Measurements from ENCODE around the gene SPRY2.

SPRY2 gene

GRCh38 chr13:80367473-80367872 lies 26.5 kb upstream of the SPRY2 start:
- DNase-seq (ENCODE audit: low read depth, low spot score) = no peak
- in situ Hi-C loops (cut with HindIII; ENCODE audit: low sequenced_read_pairs) = no loop called here
- H3K4me3 ChIP-seq (ENCODE audit: low read depth, low read length) = no peak overlapping the region
- no peak for TF ChIP-seq CTCF (IDR thresholded peaks at IDR 0.05; ENCODE audit: low read depth, low read length)

- in situ Hi-C loops (cut with HindIII; ENCODE audit: low sequenced_read_pairs) = no loop called here
- peak; percentile 62 for DNase-seq (ENCODE audit: low read depth, low spot score)
- no peak overlapping the region for H3K4me3 ChIP-seq (ENCODE audit: low read depth, low read length)
- peak; percentile 80 for TF ChIP-seq CTCF (IDR thresholded peaks at IDR 0.05; ENCODE audit: low read depth, low read length)
Measured at GRCh38 chr13:80363890-80364503, 23.1 kb upstream of the SPRY2 start.

DNA sequence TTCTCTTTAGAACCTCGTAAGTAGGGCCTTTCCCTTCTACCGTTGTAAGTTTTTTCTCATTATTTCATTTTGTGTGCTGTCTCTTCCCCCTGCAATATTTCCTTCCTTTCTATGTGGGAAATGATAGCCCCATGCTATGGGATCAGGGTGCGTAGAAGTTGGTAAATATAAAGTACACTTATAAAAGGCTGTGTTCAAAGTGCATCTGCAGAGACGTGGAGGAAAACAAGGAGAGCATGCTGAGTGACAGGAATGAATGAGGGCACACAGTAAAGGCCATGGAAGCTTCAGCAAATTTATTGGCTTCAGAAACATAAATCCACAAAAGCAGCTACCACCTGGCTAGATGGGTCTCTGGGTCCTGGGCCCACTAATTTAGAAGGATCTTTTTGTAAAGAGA lies 21.6 kb upstream of the SPRY2 start:
- no peak for TF ChIP-seq CTCF (IDR thresholded peaks at IDR 0.05; ENCODE audit: low read depth, low read length)
- in situ Hi-C loops (cut with HindIII; ENCODE audit: low sequenced_read_pairs) = no loop called here
- H3K4me3 ChIP-seq (ENCODE audit: low read depth, low read length) = no peak overlapping the region
- no peak for DNase-seq (ENCODE audit: low read depth, low spot score)

DNA sequence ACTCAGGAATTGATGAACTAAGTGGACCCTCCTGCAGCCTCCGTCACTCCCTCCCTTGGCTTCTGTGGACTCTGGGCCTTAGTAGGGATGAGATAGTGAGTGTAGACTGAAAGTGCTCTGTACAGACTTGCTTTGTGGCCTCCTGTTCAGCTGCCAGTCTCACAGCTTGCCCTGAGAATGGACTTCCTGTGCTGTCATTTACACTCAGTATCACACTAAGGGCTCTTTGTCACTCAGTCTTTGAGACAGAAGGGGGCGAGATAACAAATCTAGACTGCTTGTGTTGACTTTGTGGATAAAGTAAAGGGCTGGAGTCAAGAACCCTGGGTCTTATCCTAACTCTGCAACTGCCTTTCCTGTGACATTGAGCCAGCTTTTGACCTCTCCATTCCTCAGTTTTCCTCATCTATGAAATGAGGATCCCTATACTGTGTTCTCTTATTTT lies 21.0 kb upstream of the SPRY2 start:
- TF ChIP-seq CTCF (IDR thresholded peaks at IDR 0.05; ENCODE audit: low read depth, low read length) = no peak
- no peak overlapping the region for H3K4me3 ChIP-seq (ENCODE audit: low read depth, low read length)
- in situ Hi-C loops (cut with HindIII; ENCODE audit: low sequenced_read_pairs) = no loop called here
- no peak for DNase-seq (ENCODE audit: low read depth, low spot score)

GRCh38 chr13:80361298-80361697 lies 20.4 kb upstream of the SPRY2 start:
- no peak for DNase-seq (ENCODE audit: low read depth, low spot score)
- in situ Hi-C loops (cut with HindIII; ENCODE audit: low sequenced_read_pairs) = no loop called here
- no peak for TF ChIP-seq CTCF (IDR thresholded peaks at IDR 0.05; ENCODE audit: low read depth, low read length)
- H3K4me3 ChIP-seq (ENCODE audit: low read depth, low read length) = no peak overlapping the region

DNA sequence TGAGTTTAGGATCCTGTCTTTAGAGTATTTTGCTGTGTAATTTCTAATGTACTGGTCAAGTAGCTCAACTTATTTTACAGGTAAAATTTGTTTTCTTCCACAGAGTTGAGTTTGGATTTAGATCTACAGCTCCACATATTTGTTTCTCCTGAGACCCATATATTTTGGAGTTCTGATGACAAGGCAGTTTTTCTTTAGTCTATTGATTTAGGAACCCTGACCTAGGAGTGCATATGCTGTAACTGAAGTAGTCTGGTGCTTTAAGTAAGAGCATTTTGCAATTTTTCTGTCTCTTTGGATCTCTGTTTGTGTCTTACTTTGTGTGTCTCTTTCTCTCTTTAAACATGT lies 19.5 kb upstream of the SPRY2 start:
- no peak for DNase-seq (ENCODE audit: low read depth, low spot score)
- in situ Hi-C loops (cut with HindIII; ENCODE audit: low sequenced_read_pairs) = no loop called here
- no peak overlapping the region for H3K4me3 ChIP-seq (ENCODE audit: low read depth, low read length)
- TF ChIP-seq CTCF (IDR thresholded peaks at IDR 0.05; ENCODE audit: low read depth, low read length) = no peak
